HG02678 (cell line): ENCODE measurements around the gene SLC39A3.
"Not testable (repeated sequence)": the region's sequence is repeated elsewhere in the genome, so short reads cannot be mapped to it uniquely, and the experiment has no call there.

ENCODE experiments used
- ATAC-seq: cut with Tn5 transposase; IDR thresholded peaks from one replicate; pipeline ENCODE4 v1.9.1; 2021; ENCODE audit warnings: mild to moderate bottlenecking, moderate library complexity; ENCODE audit not compliant: unreplicated experiment

The SLC39A3 gene

GRCh38 chr19:2723747-2724146 lies 16.1 kb downstream of the SLC39A3 start:
- no peak for ATAC-seq

GRCh38 chr19:2723345-2723715 lies 16.5 kb downstream of the SLC39A3 start:
- ATAC-seq: no peak

GRCh38 chr19:2722541-2723344 lies 17.1 kb downstream of the SLC39A3 start:
- ATAC-seq: no peak

DNA sequence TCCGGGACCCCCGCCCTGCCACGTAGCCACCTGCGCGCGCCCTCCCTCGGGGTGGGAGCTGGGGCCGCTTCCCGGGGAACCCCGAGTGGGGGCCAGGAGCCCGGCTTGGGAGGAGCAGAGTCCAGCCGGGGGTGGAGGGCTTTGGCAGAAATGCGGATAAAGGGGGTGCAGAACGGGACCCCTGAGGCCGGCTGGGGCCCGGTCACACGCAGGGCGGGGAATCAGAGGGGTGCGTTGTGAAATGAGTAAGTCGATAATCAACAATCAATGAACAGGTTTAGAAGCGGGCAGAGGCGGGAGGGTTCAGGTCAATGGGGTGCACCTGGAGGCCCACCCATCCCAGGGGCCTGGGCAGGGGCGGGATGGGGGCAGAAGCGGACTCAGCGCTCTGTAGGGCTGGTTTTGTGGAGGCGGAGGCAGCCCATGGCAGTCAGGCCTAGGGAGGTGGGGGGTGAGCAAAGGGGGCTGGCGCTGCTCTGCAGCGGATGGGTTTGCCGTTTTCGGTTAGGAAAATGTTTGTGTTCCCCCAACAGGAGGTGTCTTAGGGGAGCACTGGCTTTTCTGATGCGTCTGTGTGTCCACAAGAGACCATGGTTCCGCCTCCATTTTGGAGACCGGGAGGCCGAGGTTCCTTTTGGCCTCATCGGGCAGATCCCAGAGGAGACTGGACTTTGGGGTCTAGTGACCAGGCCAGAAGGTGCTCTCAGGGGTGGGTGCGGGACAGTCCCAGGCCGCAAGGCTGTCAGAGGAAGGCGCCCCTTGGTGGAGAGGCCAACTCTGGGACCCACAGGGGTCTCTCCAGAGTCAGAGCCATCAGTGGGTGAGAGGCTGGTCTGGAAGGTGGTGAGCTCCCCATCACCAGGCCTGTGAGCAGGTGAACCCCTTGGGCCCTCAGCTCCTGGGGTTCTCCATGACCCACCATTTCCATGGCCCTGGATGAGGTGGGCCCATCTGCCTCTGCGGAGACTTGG lies 18.0 kb downstream of the SLC39A3 start:
- ATAC-seq: no peak

GRCh38 chr19:2720777-2721569 lies 18.8 kb downstream of the SLC39A3 start, which contains the start of gene DIRAS1:
TSS of gene DIRAS1 (minus strand) at chr19:2721372. CDS start at chr19:2717806, 3,566 bp downstream.
- no peak for ATAC-seq

- no peak for ATAC-seq
Observed at GRCh38 chr19:2719920-2720776, 19.7 kb downstream of the SLC39A3 start.

- no peak for ATAC-seq
Observed at GRCh38 chr19:2719232-2719735, 20.5 kb downstream of the SLC39A3 start.

- ATAC-seq: no peak
Observed at GRCh38 chr19:2717638-2718541, 21.9 kb downstream of the SLC39A3 start.

DNA sequence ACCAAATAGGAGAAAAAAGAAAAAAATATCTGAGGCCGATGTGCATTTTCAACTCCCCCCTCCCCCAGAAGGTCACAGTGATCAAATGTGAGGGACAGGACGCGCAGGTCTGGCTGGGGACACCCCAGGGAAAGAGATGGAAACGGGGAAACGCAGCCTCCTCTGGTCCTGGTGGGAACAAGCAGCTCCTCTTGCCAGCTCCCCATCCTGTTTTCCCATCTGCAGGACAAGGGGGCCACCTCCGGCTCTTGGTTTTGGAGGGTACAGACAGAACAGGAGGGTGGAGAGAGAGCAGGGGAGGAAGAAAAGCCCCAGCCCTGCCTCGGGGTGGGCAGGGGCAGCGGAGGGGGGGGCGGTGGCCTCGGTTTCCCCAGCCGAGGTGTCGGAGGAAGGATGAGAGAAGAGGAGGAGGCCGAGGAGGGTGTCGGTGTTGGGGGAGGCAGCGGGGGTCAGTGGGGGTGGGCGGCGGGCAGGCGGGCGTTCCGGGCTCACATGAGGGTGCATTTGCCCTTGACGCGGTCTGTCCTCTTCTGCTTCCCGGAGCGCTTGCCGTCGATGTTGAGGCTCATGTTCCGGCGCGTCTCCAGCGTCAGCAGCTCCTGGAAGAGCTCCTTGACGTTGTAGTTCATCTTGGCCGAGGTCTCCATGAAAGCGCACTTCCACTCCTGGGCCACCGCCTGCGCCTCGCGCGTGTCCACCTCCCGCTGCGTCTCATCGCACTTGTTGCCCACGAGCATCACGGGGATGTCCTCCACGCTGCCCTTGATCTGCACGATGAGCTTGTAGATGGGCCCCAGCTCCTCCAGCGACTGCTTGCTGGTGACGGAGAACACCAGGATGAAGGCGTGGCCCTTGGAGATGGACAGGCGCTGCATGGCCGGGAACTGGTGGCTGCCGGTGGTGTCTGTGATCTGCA lies 22.8 kb downstream of the SLC39A3 start:
- ATAC-seq: no peak

DNA sequence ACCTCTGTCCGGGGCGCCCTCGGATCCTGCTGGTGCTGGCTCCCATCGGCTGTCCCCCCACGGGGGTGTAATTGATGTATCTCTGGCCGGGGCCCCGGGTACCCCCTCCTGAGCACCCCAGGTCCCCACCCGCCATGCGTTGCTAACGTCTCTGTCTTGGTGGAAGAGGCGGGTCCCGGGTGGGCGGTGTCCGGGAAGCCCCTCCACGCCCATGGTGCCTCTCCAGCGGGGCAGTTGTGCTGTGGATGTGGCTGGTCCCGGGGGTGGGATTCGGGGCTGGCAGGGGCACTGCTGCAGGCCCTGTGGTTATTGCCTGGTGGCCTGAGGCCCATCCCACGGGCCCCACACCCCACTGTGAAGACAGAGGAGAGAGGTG lies 23.6 kb downstream of the SLC39A3 start:
- no peak for ATAC-seq

DNA sequence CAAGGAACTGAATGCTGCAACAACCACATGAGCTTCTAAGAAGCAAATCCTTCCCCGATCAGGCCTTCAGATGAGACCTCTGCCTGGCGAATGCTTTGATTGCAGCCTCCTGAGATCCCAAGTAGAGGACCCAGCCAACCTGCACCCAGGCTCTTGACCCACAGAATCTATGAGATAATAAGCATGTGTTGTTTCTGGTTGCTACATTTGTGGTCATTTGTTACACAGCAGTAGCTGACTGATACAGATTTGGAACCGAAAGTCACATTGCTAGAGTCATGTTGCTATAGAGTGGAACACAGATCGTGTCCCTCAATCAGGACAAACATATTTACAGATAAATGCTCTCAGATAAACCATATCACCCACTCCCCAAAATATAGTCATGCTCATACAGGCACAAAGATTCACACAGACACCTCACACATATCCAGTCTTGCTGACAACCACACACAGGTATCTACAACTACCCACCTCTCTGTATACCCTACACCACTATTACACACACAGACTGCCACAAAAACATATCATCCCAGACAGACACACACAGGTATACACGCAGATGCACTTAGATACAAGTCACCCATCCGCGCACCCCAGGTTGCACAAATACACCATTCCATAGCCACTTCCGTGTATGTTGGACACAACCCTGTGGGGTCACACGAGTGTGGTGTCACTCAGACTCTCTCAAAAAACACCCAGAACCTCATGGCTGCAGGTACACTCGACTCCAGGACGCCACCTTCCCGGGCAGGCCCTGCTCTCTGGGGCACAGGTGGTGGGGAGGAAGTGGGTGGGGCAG lies 24.1 kb downstream of the SLC39A3 start:
- no peak for ATAC-seq

GRCh38 chr19:2714531-2715269 lies 25.1 kb downstream of the SLC39A3 start:
- ATAC-seq: no peak

- ATAC-seq: not testable (repeated sequence)
Observed at GRCh38 chr19:2714102-2714501, 25.7 kb downstream of the SLC39A3 start.

DNA sequence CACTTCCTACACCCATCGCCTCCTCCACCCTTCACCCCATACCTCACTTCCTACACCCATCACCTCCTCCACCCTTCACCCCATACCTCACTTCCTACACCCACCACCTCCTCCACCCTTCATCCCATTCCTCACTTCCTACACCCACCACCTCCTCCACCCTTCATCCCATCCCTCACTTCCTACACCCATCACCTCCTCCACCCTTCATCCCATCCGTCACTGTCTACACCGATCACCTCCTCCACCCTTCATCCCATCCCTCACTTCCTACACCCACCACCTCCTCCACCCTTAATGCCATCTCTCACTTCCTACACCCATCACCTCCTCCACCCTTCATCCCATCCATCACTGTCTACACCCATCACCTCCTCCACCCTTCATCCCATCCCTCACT lies 26.6 kb downstream of the SLC39A3 start:
- not testable (repeated sequence) for ATAC-seq

- ATAC-seq: no peak
Observed at GRCh38 chr19:2711875-2712205, 28.0 kb downstream of the SLC39A3 start.

- no peak for ATAC-seq
Observed at GRCh38 chr19:2711172-2711874, 28.5 kb downstream of the SLC39A3 start.
